Skeletal muscle tissue (tissue), 4 donors: ENCODE data around the gene FAM216A. TPM values are rescaled to one million over a fixed set of nuclear protein-coding genes. Genes with fewer than 3 reads are reported as not detected.
"Not testable (repeated sequence)": the region's sequence is repeated elsewhere in the genome, so short reads cannot be mapped to it uniquely, and the experiment has no call there.

Experiments used
- H3K27ac ChIP-seq: one replicate; pipeline ENCODE4 v1.7.0; 2013; ENCODE audit warnings: mild to moderate bottlenecking, low read depth, low read length, inconsistent platforms
- H3K27me3 ChIP-seq, 3 donors: one replicate each; pipeline ENCODE4 v1.7.0; 2013; ENCODE audit warnings: low read length in 3 of 3; ENCODE audit not compliant: control insufficient read depth in 3 of 3, insufficient read depth in 3 of 3
- H3K36me3 ChIP-seq, 3 donors: one replicate each; pipeline ENCODE4 v1.7.0; 2013; ENCODE audit warnings: low read length in 3 of 3; ENCODE audit not compliant: control insufficient read depth in 3 of 3, insufficient read depth in 3 of 3
- H3K4me1 ChIP-seq, 3 donors: one replicate each; pipeline ENCODE4 v1.7.0; 2013; ENCODE audit warnings: low read length in 3 of 3, mild to moderate bottlenecking in 3 of 3; ENCODE audit not compliant: control insufficient read depth in 3 of 3, insufficient read depth in 3 of 3
- H3K4me3 ChIP-seq, 3 donors: one replicate each; pipeline ENCODE4 v1.7.0; 2013; ENCODE audit warnings: low read length in 3 of 3
- H3K9ac ChIP-seq, 3 donors: one replicate each; pipeline ENCODE4 v1.7.0; 2013; ENCODE audit warnings: low read length in 3 of 3, mild to moderate bottlenecking in 3 of 3, moderate library complexity in 2 of 3, low read depth in 1 of 3
- H3K9me3 ChIP-seq, 3 donors: one replicate each; pipeline ENCODE4 v1.7.0; 2013; ENCODE audit warnings: low read length in 3 of 3; ENCODE audit not compliant: control insufficient read depth in 3 of 3
- total RNA-seq: library from RNA; depleted of rRNA; stranded (reverse); fragments of >200 nt; gene quantifications from one replicate; pipeline ENCODE4 v1.2.3, GENCODE V29; 2014
- donor health status: Osteomylitis.

The FAM216A gene
- total RNA-seq, 1 donor from 2014 or later = 11.0 TPM

DNA sequence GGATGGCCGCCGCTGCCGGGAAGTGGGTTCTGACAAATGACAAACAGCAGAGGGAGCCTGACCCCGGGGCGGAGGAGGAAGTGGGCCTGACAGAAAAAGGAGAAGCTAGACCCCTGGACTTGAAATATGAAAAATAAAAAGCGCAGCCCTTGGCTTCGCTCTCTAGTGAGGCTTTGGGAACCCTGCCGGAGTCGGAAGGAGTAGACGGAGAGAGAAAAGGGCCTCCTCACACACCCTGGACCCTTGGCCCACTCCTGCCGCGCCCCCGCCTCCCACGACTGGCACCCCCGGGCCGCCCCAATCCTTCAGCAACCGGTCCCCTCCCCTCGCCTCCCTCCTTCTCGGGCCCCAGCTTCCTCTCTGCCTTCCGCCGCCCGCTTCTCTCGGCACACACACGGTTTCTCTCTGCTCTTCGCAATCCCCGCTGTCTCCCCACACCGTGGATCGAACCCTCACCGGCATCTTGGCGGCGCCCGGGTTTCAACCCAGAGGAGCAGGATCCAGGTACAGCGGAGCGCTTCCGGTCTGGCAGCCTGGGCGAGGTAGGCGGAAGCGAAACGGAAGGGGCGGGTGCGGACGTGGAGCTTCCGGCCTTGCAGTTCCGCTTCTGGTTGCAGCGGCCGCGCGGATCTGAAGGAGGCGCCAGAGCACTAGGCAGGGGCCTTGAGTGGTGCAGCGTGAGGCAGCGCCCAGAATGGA lies 18.7 kb upstream of the FAM216A start, which contains the start of gene ARPC3:
Gene ARPC3, minus strand, starts transcription at position 539 of the 699 bp plus-strand sequence. Its CDS starts 77 bp downstream, at position 462.
- peak within 1 kb of the TSS; percentile 88 to 96 (median 95) for H3K4me3 ChIP-seq
- H3K27ac ChIP-seq = peak within 1 kb of the TSS; percentile 95
- H3K9me3 ChIP-seq = no peaks in the 10 kb centered on the region
- peak within 1 kb of the TSS; percentile 88 to 95 (median 94) for H3K9ac ChIP-seq
- H3K27me3 ChIP-seq = no peaks in the 10 kb centered on the region
- peaks cover 8 to 23% (median 20%) of the 10 kb centered on the region in 3 donors for H3K36me3 ChIP-seq
- H3K4me1 ChIP-seq = peaks cover 3 to 14% (median 7%) of the 10 kb centered on the region in 3 donors

DNA sequence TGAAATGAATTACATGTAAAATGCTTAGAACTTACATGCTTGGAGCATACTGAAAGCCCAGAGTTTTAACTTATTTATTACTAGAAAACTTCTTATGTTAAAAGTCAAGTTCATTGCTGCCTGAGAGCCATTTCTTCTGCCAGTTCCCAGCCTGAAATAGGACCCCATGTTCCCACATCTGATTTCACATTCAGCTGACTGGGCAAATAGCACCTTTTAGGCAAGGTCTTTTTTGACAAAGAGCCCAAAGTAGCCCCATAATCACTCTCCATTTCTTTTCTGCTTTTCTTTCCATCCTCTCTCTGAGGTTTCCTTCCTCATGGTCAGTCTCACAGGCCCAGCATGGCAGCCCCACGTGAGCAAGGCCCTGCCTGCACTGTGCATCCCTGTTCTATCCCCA lies 17.4 kb upstream of the FAM216A start:
- Histone ChIP-seq H3K36me3 (peaks cover 11 to 22% (median 14%) of the 10 kb centered on the region in 3 donors), H3K4me3 (no peak overlapping the region), H3K27me3 (no peaks in the 10 kb centered on the region), H3K4me1 (peaks cover 5 to 18% (median 10%) of the 10 kb centered on the region in 3 donors), H3K27ac (peak overlapping the region; percentile 19), H3K9me3 (no peaks in the 10 kb centered on the region), H3K9ac (peak overlapping the region in 1 of 3 donors; percentile 20)

DNA sequence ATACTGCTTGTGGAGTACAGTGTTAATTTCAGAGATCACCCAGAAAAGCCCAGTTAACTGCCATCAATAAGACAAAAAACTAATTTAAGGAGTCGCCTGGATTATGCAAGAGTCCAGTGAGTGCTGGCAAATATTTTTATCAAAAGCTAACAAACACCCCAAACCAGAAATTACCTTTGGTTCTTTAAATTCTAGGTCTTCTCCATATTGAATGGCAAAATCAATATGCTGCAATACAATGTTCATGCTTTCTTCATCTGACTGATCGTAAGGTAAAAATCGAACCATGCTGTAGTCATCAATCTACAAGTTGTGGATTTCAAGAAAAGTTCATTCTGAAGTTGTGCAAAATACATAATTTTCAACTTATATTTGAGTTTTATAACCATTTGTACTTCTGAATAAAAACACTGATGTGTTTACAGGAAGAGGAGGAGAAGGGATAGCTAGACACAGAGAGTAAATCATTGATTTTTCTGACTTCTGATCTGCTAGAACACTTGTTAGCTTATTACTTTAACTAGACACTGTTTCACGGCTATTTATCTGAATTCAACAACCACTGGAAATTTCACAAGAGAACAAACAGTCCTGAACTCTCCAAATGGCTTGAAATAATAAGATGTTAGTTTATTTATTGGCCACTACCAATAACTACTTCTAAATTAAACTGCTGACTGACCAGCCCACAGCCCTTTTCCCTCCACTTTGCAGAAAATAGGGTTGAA lies 14.9 kb upstream of the FAM216A start:
- no peaks in the 10 kb centered on the region for H3K27me3 ChIP-seq
- peaks cover 3 to 12% (median 5%) of the 10 kb centered on the region in 3 donors for H3K4me1 ChIP-seq
- no peaks in the 10 kb centered on the region for H3K9me3 ChIP-seq
- no peak overlapping the region for H3K27ac ChIP-seq
- no peak overlapping the region for H3K9ac ChIP-seq
- no peak overlapping the region for H3K4me3 ChIP-seq
- H3K36me3 ChIP-seq = peaks cover 12 to 23% (median 22%) of the 10 kb centered on the region in 3 donors

DNA sequence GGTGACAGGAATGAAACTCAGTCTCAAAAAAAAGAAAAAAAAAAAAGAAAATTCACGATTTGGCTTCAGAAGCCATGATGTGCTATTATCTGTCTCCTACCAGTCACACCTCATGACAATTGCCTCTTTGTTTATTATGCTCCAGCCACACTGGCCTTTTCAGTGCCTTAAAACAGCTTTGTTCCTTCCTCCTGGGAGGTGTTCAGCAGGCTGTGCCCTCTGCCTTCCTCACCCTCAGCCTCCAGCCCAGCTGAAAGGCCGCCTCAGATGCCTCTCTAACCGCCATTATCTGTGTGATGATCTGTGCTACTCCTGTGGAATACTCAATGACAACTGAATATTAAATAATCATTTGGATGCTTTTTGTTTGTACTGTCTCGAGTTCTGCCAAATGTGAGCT lies 9.9 kb upstream of the FAM216A start:
- no peak overlapping the region for H3K4me3 ChIP-seq
- peaks cover 16 to 36% (median 28%) of the 10 kb centered on the region in 3 donors for H3K36me3 ChIP-seq
- no peaks in the 10 kb centered on the region for H3K27me3 ChIP-seq
- no peaks in the 10 kb centered on the region for H3K9me3 ChIP-seq
- H3K4me1 ChIP-seq = peaks cover 3 to 5% (median 3%) of the 10 kb centered on the region in 3 donors
- H3K9ac ChIP-seq = no peak overlapping the region
- H3K27ac ChIP-seq = no peak overlapping the region

DNA sequence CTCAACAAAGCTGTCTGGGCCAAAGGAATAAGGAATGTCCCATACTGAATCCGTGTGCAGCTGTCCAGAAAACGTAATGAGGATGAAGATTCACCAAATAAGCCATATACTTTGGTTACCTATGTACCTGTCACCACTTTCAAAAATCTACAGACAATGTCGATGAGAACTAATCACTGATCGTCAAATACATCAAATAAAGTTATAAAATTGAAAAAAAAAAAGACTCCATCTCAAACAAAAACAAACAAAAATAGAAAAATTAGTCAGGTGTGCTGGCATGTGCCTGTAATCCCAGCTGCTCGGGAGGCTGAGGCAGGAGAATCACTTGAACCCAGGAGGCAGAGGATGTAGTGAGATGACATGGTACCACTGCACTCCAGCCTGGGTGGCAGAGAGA lies 7.5 kb upstream of the FAM216A start:
- not testable (repeated sequence) for H3K9ac ChIP-seq, H3K9me3 ChIP-seq, H3K27ac ChIP-seq, H3K27me3 ChIP-seq, H3K4me1 ChIP-seq, H3K4me3 ChIP-seq
- peaks cover 16 to 42% (median 32%) of the 10 kb centered on the region in 3 donors for H3K36me3 ChIP-seq

DNA sequence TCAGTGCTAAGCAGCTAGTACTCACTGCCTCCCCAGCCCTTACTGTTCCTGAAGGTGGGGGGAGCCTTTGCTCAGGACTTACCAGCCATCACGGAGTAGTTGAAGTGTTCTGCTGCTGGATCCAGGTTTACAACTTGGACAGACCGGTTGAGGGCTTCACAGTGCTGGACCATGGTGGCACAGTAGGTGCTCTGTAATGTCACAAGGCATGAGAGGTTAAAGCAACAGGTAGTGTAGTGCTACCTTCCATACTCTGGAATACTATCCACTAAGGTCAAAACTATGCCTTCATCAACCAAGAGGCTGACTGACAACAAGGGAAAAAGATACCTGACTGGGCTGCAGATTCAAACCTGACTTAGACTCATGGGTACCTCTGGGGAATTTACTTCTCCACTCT lies 3.6 kb upstream of the FAM216A start:
- Histone ChIP-seq H3K4me1 (peaks cover 20 to 24% (median 23%) of the 10 kb centered on the region in 3 donors), H3K9me3 (no peaks in the 10 kb centered on the region), H3K27me3 (no peaks in the 10 kb centered on the region), H3K27ac (no peak overlapping the region), H3K36me3 (peaks cover 9 to 28% (median 24%) of the 10 kb centered on the region in 3 donors), H3K4me3 (no peak overlapping the region), H3K9ac (no peak overlapping the region)

DNA sequence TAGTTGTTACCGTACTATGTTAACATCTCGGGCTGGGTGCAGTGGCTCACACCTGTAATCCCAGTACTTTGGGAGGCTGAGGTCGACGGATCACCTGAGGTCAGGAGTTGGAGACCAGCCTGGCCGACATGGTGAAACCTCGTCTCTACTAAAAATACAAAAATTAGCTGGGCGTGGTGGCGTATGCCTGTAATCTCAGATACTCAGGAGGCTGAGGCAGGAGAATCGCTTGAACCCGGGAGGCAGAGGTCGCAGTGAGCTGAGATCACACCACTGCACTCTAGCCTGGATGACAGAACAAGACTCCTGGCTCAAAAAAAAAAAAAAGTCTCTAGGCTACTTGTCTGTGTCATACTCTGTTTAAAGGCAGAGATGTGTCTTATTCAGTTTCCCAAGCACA lies 2.9 kb upstream of the FAM216A start:
- not testable (repeated sequence) for H3K9me3 ChIP-seq, H3K27me3 ChIP-seq, H3K4me3 ChIP-seq, H3K27ac ChIP-seq, H3K9ac ChIP-seq
- H3K36me3 ChIP-seq = peaks cover 9 to 24% (median 23%) of the 10 kb centered on the region in 3 donors
- H3K4me1 ChIP-seq = peaks cover 20 to 24% (median 23%) of the 10 kb centered on the region in 3 donors

DNA sequence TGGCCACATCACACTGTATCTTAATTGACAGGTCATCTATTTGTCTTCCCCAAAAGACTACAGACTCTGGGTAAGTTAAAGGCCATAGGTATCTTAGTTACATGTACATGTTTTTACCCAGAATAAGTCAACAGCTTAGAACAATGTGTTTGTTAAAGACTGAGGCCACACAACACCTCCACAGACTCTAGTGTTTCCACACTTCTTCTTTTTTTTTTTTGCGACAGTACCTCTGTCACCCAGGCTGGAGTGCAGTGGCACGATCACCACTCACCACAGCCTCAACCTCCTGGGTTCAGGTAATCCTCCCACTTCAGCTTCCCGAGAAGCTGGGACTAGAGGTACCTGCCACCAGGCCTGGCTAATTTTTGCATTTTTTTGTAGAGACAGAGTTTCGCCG lies 1.9 kb upstream of the FAM216A start:
- Histone ChIP-seq H3K27ac (no peak overlapping the region), H3K27me3 (no peaks in the 10 kb centered on the region), H3K36me3 (peaks cover 9 to 24% (median 19%) of the 10 kb centered on the region in 3 donors), H3K9ac (peak overlapping the region; percentile 92 to 97 (median 97)), H3K9me3 (no peaks in the 10 kb centered on the region), H3K4me3 (peak overlapping the region; percentile 97 to 100 (median 98)), H3K4me1 (peaks cover 20 to 24% (median 23%) of the 10 kb centered on the region in 3 donors)

DNA sequence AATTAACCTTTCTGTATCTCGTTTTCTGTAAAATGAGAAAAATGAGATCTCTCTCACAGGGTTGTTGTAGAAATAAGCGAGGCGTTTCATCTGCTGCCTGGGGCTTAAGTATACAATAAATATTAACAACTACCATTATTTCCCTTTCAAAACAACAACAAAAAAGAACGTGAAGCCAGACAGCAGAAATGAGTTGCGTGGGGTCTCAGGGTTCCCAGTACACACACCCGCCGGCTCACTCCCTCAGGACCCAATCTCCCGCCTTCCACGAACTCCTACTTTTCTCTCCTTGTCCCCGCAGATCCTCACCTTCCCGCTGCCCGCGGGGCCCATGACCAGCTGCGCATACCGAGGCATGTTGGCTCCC lies 815 bp upstream of the FAM216A start:
- Histone ChIP-seq H3K4me3 (peak overlapping the region; percentile 97 to 100 (median 98)), H3K9me3 (no peaks in the 10 kb centered on the region), H3K4me1 (peaks cover 20 to 24% (median 23%) of the 10 kb centered on the region in 3 donors), H3K27me3 (no peaks in the 10 kb centered on the region), H3K27ac (peak overlapping the region; percentile 83), H3K36me3 (peaks cover 7 to 18% (median 14%) of the 10 kb centered on the region in 3 donors), H3K9ac (peak overlapping the region; percentile 92 to 97 (median 97))

DNA sequence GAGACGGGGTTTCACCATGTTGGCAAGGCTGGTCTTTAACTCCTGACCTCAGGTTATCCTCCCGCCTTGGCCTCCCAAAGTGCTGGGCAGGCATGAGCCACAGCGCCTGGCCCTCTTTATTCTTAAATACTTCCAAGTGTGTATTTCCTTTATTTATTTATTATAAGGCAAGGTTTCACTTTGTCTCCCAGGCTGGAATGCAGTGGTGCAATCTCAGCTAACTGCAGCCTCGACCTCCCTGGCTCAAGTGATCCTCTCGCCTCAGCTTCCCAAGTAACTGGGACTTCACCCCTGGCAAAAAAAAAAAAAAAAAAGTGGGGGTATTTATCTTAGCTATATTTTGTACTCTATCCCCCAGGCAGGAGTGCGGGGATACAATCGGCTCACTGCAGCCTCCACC lies 6.8 kb downstream of the FAM216A start:
- H3K4me1 ChIP-seq = no peaks in the 10 kb centered on the region
- no peaks in the 10 kb centered on the region for H3K27me3 ChIP-seq
- H3K9me3 ChIP-seq = no peaks in the 10 kb centered on the region
- no peak overlapping the region for H3K27ac ChIP-seq
- no peak overlapping the region for H3K4me3 ChIP-seq
- no peaks in the 10 kb centered on the region for H3K36me3 ChIP-seq
- H3K9ac ChIP-seq = no peak overlapping the region
